Tibial nerve (tissue), 4 donors: ENCODE measurements around the gene GPR55.

ENCODE experiments used
- CTCF ChIP-seq, 5 experiments: fragments of 200-600 bp in 3 of 5; fragments of 450-650 bp in 2 of 5; sonication (generic) in 3 of 5; IDR thresholded peaks; one replicate each; pipeline ENCODE4 v1.5.1; 2016 to 2019; ENCODE audit warnings: antibody characterized with exemption in 5 of 5, mild to moderate bottlenecking in 3 of 5, moderate library complexity in 2 of 5
- EP300 ChIP-seq, 2 donors: sonication (generic); formaldehyde crosslinking; IDR thresholded peaks; one replicate each; pipeline ENCODE4 v1.6.1; 2017; ENCODE audit warnings: antibody characterized with exemption in 2 of 2, mild to moderate bottlenecking in 1 of 2
- POLR2A ChIP-seq, 2 donors: fragments of 450-650 bp; IDR thresholded peaks; one replicate each; pipeline ENCODE4 v1.6.1; 2017; ENCODE audit warnings: antibody characterized with exemption in 2 of 2, mild to moderate bottlenecking in 2 of 2, moderate library complexity in 2 of 2

GRCh38 chr2:230924092-230924469 is 961 bp downstream of the GPR55 start:
- TF ChIP-seq CTCF (IDR thresholded peaks at IDR 0.05): no peak
- no peak for TF ChIP-seq EP300 (IDR thresholded peaks at IDR 0.05)
- TF ChIP-seq POLR2A (IDR thresholded peaks at IDR 0.05): no peak
